ENCODE measurements around the gene NUDT15.

The NUDT15 gene

GRCh38 chr13:48068036-48068435, 30.5 kb downstream of the NUDT15 start:
- DNase-seq (ENCODE audit: low spot score), result no peak
- TF ChIP-seq, protein P1, sequence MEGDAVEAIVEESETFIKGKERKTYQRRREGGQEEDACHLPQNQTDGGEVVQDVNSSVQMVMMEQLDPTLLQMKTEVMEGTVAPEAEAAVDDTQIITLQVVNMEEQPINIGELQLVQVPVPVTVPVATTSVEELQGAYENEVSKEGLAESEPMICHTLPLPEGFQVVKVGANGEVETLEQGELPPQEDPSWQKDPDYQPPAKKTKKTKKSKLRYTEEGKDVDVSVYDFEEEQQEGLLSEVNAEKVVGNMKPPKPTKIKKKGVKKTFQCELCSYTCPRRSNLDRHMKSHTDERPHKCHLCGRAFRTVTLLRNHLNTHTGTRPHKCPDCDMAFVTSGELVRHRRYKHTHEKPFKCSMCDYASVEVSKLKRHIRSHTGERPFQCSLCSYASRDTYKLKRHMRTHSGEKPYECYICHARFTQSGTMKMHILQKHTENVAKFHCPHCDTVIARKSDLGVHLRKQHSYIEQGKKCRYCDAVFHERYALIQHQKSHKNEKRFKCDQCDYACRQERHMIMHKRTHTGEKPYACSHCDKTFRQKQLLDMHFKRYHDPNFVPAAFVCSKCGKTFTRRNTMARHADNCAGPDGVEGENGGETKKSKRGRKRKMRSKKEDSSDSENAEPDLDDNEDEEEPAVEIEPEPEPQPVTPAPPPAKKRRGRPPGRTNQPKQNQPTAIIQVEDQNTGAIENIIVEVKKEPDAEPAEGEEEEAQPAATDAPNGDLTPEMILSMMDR (IDR thresholded peaks at IDR 0.05; ENCODE audit: extremely low read depth, missing control alignments), result no peak

GRCh38 chr13:48068952-48069351, 31.4 kb downstream of the NUDT15 start:
- TF ChIP-seq, protein P1 (IDR thresholded peaks at IDR 0.05; ENCODE audit: extremely low read depth, missing control alignments), result no peak
- no peak for DNase-seq (ENCODE audit: low spot score)

DNA sequence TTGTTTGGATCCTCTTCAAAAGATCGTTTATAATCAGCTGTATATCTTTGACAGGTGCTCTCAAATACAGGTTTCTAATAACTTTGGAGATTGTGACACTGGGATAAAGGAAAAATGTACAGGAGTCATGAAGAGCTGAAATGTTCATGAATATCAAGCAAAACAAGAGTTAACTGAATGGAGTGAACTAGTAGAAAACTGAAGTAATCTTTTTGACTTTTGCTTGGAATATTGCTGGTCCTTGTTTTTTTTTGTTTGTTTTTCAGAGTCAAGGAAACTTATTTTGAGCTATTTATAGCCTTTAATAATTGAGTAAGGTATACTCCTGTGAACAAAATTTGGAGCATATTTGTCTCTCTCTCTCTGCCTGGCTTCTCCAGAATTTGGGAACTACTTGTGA, 32.0 kb downstream of the NUDT15 start:
- TF ChIP-seq, protein P1 (IDR thresholded peaks at IDR 0.05; ENCODE audit: extremely low read depth, missing control alignments), result no peak
- no peak for DNase-seq (ENCODE audit: low spot score)

- no peak for DNase-seq (ENCODE audit: low spot score)
- TF ChIP-seq, protein P1 (IDR thresholded peaks at IDR 0.05; ENCODE audit: extremely low read depth, missing control alignments), result no peak
Observed at GRCh38 chr13:48070942-48071341, 33.4 kb downstream of the NUDT15 start.

DNA sequence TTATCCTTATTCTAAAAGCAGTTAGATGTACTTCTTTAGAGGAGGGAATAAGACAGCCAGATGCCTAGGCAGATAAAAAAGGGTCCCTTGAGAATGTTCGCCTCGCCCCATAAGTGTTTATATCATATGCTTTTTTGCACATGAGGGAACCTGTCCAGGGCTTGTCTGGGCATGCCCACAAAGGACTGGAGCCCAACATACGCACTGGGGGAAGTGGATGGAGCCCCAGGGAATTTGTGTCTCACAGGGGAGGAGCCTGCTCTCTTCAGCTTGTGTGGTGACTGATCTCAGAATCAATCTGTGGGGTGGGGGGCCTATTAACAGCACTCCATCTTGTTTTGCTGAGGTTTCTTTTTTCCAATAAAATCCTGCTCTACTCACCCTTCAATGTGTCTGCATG, 34.8 kb downstream of the NUDT15 start:
- TF ChIP-seq, protein P1 (IDR thresholded peaks at IDR 0.05; ENCODE audit: extremely low read depth, missing control alignments), result no peak
- DNase-seq (ENCODE audit: low spot score), result no peak

- no peak for DNase-seq (ENCODE audit: low spot score)
- TF ChIP-seq, protein P1 (IDR thresholded peaks at IDR 0.05; ENCODE audit: extremely low read depth, missing control alignments), result no peak
Observed at GRCh38 chr13:48072787-48073186, 35.3 kb downstream of the NUDT15 start.

GRCh38 chr13:48074006-48074405, 36.5 kb downstream of the NUDT15 start:
- DNase-seq (ENCODE audit: low spot score), result no peak
- TF ChIP-seq, protein P1 (IDR thresholded peaks at IDR 0.05; ENCODE audit: extremely low read depth, missing control alignments), result no peak

All from GM20000 (cell line).